Astrocyte of the cerebellum (primary cell): ENCODE measurements around the gene ACTN1.

Experiments
- DNase-seq: peaks from one replicate; pipeline ENCODE4 v3.0.0-alpha.2; 2011; ENCODE audit warnings: low read depth
- H3K4me3 ChIP-seq: 2 replicates; pipeline ENCODE4 v1.5.1; 2011; ENCODE audit warnings: mild to moderate bottlenecking, low read depth, low read length, moderate library complexity
- CTCF ChIP-seq: IDR thresholded peaks from 2 replicates; pipeline ENCODE4 v1.5.1; 2012; ENCODE audit warnings: low read length, low read depth, moderate library complexity, mild to moderate bottlenecking; ENCODE audit errors: missing control alignments
- in situ Hi-C: cut with HindIII; loops from 2 replicates; pipeline ENCODE4 v1.10.0; 2017; ENCODE audit warnings: low sequenced_read_pairs

ACTN1 gene

GRCh38 chr14:68951035-68951797 is 27.9 kb downstream of the ACTN1 start:
- DNase-seq, result peak; percentile 60
- H3K4me3 ChIP-seq, result no peak overlapping the region
- no peak for TF ChIP-seq CTCF
- in situ Hi-C loops, result no loop called here

GRCh38 chr14:68950111-68950510 is 29.0 kb downstream of the ACTN1 start:
- in situ Hi-C loops, result no loop called here
- TF ChIP-seq CTCF, result no peak
- no peak for DNase-seq
- no peak overlapping the region for H3K4me3 ChIP-seq

GRCh38 chr14:68949601-68949965 is 29.5 kb downstream of the ACTN1 start:
- no peak overlapping the region for H3K4me3 ChIP-seq
- no peak for TF ChIP-seq CTCF
- in situ Hi-C loops, result no loop called here
- DNase-seq, result no peak

- no peak overlapping the region for H3K4me3 ChIP-seq
- no peak for TF ChIP-seq CTCF
- no peak for DNase-seq
- in situ Hi-C loops, result no loop called here
Measured at GRCh38 chr14:68948686-68949600, 30.2 kb downstream of the ACTN1 start.

- no peak for DNase-seq
- no peak for TF ChIP-seq CTCF
- no peak overlapping the region for H3K4me3 ChIP-seq
Measured at GRCh38 chr14:68947802-68948201, 31.3 kb downstream of the ACTN1 start.

GRCh38 chr14:68946489-68946822 is 32.6 kb downstream of the ACTN1 start:
- DNase-seq, result no peak
- in situ Hi-C loops, result no loop called here
- no peak for TF ChIP-seq CTCF
- H3K4me3 ChIP-seq, result no peak overlapping the region

More at GRCh38 chr14:68947802-68948201, 31.3 kb downstream of the ACTN1 start:
- in situ Hi-C loops, result no loop called here
